ENCODE measurements around the gene HUNK. TPM values are rescaled to one million over a fixed set of nuclear protein-coding genes. Genes with fewer than 3 reads are reported as not detected.
A peak's percentile ranks its signal among the peaks of the same experiment; 100 is the strongest.

HUNK gene
- total and polyA plus RNA-seq, 2 experiments from 2014 or later, result 1.6 to 5.1 TPM

GRCh38 chr21:31879241-31879650 lies 6.4 kb downstream of the HUNK start:
- Mint-ChIP-seq H3K36me3 (ENCODE audit: low read depth) (peaks cover 11% of the 10 kb centered on the region), H3K4me1 (peaks cover 26% of the 10 kb centered on the region), H3K27me3 (ENCODE audit: insufficient read depth, low read depth, poor library complexity) (peaks cover 18% of the 10 kb centered on the region), H3K4me3 (no peak overlapping the region), H3K9me3 (peaks cover 4% of the 10 kb centered on the region; the same call in 1 of the 3 replicates), H3K27ac (no peak overlapping the region)
- Histone ChIP-seq H4K20me1 (replicated peaks; ENCODE audit: insufficient read depth) (peaks cover 3% of the 10 kb centered on the region; the same call in 1 of the 2 replicates), H3K9me2 (ENCODE audit: insufficient read depth) (0 out of 2 replicates have a peak, but pooled peaks cover 2% of the 10 kb centered on the region), H3K27ac (ENCODE audit: low read depth) (no peak overlapping the region), H3K4me3 (no peak overlapping the region), H3K27me3 (ENCODE audit: insufficient read depth) (peaks cover 19% of the 10 kb centered on the region; the same call in 1 of the 2 replicates), H3K36me3 (ENCODE audit: insufficient read depth) (no peaks in the 10 kb centered on the region), H3K4me1 (ENCODE audit: insufficient read depth) (peaks cover 36% of the 10 kb centered on the region), H3F3A (replicated peaks; ENCODE audit: low read depth) (no peaks in the 10 kb centered on the region; the same call in 1 of the 2 replicates), H3K4me2 (0 out of 2 replicates have a peak overlapping the region, but pooled peaks have one; percentile 14), H2AFZ (no peak overlapping the region), H3K79me2 (replicated peaks; ENCODE audit: insufficient read depth) (peaks cover 63% of the 10 kb centered on the region)
- DNase-seq (ENCODE audit: low spot score), result no peak
- no peak for TF ChIP-seq POLR2AphosphoS5 (IDR thresholded peaks at IDR 0.05; ENCODE audit: low read depth)
- no peak for TF ChIP-seq ZNF114 (CRISPR knock-in tag; IDR thresholded peaks at IDR 0.05)
- no peak for TF ChIP-seq ZNF462 (CRISPR knock-in tag; IDR thresholded peaks at IDR 0.05)
- TF ChIP-seq CTCF (conservative IDR thresholded peaks at IDR 0.05; ENCODE audit: low read depth in 2 of 2), result no peak
- TF ChIP-seq ETS1 (IDR thresholded peaks at IDR 0.05), result no peak
- no peak for TF ChIP-seq NANOG (IDR thresholded peaks at IDR 0.05; ENCODE audit: borderline replicate concordance)
- TF ChIP-seq STAT1 (IDR thresholded peaks at IDR 0.05; ENCODE audit: unreplicated experiment), result no peak
- no peak for TF ChIP-seq EZH2phosphoT487 (IDR thresholded peaks at IDR 0.05; ENCODE audit: unreplicated experiment)
- no peak for TF ChIP-seq CREB1 (CRISPR knock-in tag; IDR thresholded peaks at IDR 0.05; ENCODE audit: low read depth)
- no peak for ATAC-seq
